ENCODE data around the gene TCF3.

DNA sequence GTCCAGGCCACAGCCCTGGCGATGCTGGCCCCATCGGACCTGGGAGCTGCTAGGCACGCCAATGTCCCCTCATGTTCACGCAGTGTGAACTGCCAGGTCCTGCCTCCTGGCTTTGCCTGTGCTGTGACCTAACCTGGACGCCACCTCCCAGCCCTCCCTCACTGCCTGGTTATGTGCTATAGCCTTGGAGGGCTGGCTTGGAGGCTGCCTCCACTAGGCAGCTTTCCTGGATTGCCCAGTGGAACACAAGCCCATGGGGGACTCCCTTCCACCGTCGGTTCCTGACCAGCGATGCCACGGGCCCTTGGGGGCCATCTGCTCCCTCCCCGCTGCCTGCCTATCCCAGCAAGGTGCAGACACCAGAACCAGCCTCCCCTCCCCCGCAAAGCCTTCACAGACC is 31.9 kb downstream of the TCF3 start:
- TF ChIP-seq POLR2A (IDR thresholded peaks at IDR 0.05): no peak
- TF ChIP-seq, protein P1, sequence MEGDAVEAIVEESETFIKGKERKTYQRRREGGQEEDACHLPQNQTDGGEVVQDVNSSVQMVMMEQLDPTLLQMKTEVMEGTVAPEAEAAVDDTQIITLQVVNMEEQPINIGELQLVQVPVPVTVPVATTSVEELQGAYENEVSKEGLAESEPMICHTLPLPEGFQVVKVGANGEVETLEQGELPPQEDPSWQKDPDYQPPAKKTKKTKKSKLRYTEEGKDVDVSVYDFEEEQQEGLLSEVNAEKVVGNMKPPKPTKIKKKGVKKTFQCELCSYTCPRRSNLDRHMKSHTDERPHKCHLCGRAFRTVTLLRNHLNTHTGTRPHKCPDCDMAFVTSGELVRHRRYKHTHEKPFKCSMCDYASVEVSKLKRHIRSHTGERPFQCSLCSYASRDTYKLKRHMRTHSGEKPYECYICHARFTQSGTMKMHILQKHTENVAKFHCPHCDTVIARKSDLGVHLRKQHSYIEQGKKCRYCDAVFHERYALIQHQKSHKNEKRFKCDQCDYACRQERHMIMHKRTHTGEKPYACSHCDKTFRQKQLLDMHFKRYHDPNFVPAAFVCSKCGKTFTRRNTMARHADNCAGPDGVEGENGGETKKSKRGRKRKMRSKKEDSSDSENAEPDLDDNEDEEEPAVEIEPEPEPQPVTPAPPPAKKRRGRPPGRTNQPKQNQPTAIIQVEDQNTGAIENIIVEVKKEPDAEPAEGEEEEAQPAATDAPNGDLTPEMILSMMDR (IDR thresholded peaks at IDR 0.05): no peak
